GM15510 (cell line): ENCODE data around the gene TSHZ2.

Experiments used
- POLR2A ChIP-seq: IDR thresholded peaks from 3 replicates; pipeline ENCODE4 v1.6.1; 2011; ENCODE audit warnings: borderline replicate concordance; ENCODE audit not compliant: insufficient read length; ENCODE audit errors: extremely low read depth

Gene TSHZ2

DNA sequence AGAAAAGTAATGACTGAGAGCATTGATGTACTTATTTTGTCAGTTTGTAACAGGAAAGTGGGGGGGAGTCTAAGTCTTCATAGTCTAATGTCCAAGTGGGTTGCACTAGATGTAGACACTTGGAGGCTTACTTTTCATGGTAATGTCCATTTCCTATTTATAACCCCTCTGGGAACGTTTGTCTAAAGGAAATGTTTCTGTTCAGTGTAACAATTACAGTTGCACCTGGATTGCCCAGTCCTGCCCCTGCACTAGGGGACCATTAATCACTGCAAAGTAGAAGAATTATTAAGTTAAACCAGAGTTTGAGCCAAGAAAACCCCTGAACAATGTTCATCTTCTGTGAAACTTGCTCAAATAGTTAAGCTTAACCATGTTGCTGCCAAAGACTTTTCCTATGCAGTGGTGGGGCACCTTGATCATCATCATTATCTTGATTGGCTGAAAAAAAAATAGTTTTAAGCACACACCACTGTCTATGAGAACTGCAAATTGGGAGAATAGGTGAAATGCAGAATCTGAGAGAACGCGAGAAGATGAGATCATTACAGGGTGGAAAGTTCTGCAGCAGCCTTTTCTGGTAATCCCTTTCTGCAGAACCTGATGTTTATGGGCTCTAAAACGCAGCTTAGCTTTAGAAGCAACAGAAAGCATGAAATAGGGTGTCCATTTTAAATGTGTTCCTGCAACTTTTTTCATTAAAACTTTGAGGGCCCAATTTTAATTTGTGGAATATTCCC, 515.5 kb downstream of the TSHZ2 start:
- TF ChIP-seq POLR2A: no peak

DNA sequence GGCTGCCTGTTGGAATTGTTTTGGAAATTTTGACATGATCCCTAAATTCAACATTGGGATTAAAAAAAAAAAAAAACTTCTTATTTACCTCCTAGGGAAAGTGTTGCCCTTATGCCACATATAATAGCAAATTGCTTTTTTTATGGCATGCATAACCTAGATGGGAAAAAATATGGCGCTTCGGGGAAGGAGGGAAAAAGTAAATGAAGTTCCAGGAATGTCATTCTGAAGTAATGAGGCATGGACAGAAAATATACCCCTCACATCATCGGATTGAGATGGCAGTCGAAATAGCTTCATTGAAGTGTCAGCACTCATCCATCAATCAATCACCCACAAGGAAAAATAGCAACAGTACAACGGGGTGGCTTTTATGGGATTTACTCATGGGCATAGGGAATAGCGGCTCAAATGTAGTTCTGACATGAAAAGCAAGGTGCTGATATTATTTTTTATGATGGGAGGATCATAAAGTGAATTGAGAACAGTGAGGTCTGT, 516.7 kb downstream of the TSHZ2 start:
- no peak for TF ChIP-seq POLR2A

DNA sequence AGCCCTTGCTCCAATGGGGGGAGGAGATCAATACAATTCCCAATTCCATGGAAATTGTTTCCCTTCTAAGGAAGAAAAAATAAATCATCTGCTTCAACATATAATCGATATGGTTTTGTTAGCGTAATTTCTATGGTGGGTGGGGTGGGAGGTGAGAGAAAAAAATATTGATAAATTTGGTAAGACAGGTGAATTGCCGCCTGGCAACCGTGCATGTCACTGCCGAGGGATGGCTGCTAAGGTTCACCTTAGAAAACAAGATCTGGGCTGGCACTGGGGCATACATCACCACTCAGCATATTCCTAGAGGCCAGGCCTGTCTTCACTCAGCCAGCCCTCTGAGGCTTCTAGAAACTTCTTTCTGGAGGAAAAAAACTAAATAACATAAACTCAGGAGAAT, 517.4 kb downstream of the TSHZ2 start:
- TF ChIP-seq POLR2A: no peak

DNA sequence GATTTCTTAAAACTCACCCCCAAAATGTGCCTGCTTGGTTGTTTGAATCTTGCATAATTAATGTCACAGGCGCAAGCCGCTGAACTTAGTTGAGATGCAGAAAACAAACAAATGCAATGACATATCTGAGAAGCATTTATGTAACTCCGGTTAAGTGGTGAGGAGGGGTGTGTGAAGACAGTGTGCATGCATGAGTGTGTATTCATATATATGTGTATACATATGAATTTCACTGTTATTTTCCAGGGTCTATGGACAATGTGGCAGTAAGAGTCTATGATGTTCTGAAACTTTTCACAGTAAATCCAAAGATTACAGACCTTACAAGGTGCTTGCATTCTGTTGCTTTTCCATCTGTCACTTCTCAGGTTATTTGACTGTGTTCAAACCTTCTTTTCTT, 518.5 kb downstream of the TSHZ2 start:
- no peak for TF ChIP-seq POLR2A

DNA sequence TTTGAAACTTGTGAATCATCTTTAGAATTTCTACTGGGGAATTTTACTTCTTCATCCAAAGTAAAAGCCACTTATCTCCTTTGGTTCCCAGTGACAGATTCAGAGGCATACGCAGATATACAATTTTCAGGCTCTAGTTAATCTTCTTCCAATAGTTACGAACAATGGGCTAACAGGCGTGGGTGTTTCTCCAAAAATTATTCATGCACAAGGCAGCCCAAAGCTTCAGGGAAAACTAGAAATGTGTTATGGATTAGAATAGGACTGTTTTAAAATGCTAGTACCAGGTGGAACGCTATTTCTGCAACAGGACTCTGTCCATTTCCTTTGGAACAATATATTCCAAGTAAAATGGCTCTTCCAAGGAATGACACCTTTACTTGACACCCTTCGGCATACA, 519.3 kb downstream of the TSHZ2 start:
- no peak for TF ChIP-seq POLR2A

DNA sequence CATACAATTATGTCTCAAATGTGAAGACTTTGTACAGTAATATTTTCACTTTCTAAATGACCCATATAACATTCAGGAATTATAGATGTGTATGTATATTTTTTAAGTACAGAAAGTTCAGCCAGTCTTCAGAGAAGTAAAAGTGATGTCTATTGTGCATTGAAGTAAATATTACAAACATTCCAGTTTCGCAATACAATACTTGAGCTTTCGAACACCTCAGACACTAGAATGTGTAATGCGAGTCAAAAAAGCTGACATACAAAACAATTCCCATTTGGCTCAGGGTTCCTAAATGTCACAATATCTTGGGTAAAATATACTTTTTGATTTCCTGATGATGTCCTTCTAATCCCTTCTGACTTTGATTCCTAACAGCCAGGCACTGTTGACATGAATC, 520.1 kb downstream of the TSHZ2 start:
- TF ChIP-seq POLR2A: no peak

DNA sequence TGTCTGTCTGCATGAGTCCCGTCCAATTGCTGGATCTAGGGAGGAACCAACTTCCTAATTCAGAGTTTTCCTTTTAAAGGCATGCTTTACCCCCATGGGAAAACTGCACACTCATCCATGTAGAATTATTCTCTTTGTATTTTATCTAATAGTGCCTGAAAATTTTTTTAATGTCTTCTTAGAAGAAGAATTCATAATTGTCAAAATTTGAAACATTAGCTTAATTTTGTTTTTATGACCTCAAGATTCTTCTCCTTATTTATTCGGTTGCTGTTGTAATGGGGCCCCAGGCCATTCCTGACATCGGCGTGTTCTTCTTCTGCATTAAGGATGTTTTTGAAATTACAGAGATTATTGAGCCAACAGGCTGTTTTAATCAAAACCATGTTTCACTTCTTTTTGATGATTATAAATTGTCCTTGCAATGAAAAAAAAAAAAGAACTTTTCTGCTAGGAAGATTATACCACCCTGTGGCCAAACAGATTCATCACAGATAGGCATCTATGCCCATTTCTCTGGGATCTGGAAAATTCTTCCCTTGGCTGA, 521.2 kb downstream of the TSHZ2 start:
- TF ChIP-seq POLR2A: no peak

DNA sequence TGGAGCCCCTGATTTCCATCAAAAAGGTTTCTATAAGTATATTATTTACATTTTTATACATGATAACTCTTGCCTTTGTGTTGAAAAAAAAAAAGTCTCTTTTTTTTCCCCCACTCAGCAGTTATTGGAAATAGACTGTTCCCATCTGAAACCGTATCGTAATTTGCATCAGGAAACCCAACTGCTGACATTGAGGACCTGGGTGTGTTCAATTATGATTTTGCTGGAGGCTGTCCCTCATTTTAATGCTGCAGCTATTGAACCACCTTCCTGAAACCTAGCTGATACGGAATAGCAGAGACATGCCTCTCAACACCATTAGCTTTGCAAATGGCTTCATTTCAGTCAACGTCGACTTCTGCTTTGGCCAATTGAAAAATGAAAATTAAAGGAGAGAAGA, 522.6 kb downstream of the TSHZ2 start:
- no peak for TF ChIP-seq POLR2A

DNA sequence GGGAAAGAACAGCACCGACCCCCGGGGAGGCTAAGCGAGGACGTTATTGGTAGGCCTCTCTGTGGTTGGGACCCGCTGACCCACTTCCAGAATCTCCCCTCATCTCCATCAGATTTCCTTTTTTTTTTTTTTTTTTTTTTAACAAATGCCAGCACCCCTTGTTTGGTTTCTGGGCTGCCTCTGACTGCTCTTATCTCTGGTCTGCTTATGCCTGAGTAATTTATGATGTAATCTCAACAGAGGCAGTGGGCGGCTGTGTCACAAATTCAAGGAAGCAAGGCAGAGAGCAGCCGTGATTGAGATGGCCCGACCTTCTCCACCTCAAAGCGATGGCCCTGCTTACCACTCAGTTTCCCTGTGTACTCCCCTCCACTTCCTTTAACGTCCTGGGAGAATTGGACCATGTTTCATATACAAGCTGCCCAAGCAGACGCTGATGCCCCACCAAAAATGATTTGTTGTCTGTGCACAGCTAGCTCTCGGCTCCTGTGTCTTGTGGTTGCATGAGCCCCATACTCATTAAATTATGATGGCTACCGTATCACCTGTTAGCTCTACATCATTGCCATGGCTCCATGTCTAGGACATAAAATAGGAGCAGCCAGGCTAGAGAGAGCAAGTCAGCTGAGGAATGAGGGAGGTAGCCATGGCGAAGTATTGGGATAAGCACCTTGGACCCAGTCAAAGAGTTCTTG, 523.4 kb downstream of the TSHZ2 start:
- TF ChIP-seq POLR2A: no peak

DNA sequence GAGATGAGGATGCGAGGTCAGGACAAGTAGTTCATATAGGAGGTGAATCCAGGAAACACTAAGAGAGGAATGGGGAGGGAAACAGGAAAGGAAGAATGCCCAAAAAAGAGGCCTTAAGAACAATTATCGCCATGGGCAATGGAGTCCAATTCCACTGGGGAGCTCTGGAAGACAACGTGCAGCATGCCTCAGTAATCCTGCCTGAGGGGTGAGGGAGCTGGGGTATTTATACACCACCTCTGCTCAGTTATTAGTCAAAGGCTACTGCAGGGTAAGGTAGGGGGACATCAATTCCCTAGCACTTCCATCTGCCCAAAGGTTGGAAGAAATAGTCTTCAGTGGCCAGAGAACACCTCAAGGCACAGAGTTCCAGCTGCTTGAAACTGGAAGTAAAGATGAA, 525.1 kb downstream of the TSHZ2 start:
- no peak for TF ChIP-seq POLR2A

DNA sequence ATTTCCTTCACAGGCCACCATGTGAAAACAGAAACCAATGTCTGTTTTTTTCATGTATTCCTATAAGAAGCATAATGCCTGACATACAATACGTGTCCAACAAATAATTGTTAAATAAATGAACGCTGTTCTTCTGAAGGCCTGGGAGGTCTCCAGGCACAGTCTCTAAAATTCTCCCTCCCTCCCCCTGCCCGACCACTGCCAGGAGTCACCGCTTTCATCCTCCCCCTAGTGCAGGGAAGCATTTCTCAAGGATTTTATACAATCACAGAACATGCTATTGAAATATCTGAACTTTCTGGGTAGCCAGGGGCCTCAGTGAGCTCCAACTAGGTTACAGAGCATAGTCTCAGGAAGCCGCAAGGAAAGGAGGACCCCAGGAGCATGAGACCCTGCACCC, 526.2 kb downstream of the TSHZ2 start:
- TF ChIP-seq POLR2A: no peak

DNA sequence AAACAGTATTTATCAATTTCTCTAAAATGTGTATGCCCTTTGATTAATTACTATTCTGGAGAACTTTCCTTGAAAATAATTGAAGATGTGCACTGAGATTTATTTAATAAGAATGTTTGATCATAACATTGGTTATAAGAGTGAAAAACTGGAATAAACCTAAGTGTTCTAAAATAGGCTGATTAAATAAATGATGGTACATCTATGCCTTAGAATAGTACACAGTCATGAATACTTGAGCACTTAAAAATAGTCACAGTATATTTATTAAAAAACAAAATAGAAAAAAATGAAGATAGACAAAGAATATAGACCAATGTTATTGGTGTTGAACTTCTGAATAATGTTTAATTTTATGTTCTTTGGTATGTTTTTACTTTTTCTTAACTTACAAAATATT, 528.5 kb downstream of the TSHZ2 start:
- TF ChIP-seq POLR2A: no peak

DNA sequence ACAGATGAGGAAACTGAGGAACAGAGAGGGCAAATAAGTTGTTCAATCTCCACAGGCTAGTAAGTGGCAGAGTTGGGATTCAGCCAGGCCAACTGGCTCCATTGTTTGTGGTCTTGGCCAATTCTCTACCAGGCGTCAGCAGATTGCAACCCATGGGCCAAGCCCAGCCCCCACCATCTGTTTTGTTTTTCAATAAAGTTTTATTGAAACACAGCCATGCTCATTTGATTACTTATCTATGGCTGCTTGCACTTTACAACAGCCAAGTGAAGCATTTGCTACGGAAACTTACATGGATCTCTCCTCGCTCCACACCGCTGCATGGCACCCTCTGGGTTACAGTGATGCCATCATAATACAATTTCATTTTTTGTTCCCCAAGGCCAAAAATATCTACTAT, 530.7 kb downstream of the TSHZ2 start:
- no peak for TF ChIP-seq POLR2A

DNA sequence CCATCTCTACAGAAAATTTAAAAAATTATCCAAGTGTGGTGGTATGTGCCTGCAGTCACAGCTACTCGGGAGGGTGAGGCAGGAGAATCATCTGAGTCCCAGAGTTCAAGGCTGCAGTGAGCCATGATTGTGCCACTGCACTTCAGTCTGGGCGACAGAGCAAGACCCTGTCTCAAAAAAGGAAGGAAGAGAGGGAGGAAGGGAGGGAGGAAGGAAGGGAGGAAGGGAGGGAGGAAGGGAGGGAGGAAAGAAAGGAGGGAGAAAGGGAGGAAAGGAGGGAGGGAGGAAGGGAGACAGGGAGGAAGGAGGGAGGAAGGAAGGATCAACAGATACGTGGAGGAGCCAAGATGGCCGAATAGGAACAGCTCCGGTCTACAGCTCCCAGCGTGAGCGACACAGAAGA, 531.4 kb downstream of the TSHZ2 start:
- TF ChIP-seq POLR2A: no peak

DNA sequence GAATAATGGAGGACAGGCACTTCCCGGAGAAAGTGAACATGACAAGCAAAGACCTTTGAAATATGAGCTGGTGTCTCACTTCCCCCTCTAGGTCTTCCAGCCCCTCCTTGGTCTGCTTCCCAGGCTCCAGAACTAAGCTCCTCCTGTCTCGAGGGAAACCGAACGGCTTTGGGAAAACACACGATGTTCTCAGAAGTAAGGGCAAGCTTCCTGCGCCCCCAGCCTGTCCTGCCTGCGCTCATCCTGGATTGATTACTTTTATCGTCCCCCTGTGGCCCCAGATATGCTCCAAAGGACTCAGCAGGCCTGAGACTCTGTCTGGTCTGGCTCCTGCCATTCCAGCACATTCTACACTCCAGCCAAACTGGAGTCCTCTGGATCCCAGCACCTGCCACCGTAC, 538.1 kb downstream of the TSHZ2 start:
- TF ChIP-seq POLR2A: no peak

DNA sequence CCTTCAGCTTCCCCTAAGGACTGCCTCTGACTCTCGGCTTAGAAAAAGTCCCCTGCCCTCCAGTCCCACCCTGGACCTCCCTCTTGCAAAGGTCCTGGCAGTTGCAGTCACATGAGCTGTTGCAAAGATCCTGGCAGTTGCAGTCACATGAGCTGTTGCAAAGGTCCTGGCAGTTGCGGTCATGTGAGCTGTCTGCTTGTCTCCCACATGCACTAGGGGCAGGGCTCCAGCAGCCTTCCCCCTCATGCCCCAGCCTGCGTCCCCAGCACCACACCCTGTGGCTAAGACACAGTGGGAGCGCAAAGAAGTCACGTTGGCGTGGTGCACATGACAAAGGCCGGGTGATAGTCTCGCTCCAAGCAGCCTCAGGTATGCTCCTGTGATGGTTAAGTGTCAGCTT, 538.5 kb downstream of the TSHZ2 start:
- TF ChIP-seq POLR2A: no peak

DNA sequence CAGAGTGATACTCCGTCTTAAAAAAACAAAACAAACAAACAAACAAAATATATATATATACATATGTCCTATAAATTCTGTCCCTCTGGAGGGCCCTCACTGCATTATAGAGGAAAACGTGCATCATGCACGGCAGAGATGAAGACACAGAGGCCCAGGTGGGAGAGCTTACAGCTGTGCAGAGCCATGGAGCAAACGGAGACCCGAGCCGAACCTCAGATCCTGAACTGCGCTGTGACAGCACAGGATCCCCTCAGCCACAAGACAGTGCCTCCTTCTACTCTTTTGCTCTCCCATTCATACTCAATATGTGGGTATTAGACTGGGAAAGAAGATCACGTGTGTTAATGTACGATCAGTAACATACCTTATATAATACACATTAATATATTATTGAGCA, 539.9 kb downstream of the TSHZ2 start:
- no peak for TF ChIP-seq POLR2A

DNA sequence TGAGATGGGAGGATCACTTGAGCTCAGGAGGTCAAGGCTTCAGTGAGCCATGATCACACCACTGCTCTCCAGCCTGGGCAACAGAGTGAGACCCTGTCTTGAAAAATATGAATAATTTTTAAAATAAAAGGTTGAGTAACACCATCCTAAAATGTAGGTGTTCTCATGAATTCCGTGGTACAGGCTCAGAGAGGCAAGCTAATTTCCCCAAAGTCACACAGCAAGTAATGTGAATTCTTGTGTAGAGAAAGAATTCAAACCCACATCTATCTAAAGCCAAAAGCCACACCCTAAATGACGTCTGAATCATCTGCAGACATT, 541.0 kb downstream of the TSHZ2 start:
- no peak for TF ChIP-seq POLR2A
